SK-N-SH treated with all-trans-retinoic acid at 6 μM for 48 hours (cell line): ENCODE data around the gene ATG13.

ENCODE experiments used
- ATAC-seq: fragments of 200-7000 bp; cut with Tn5 transposase; 3 replicates; pipeline ENCODE4 v1.9.1; 2020; ENCODE audit warnings: mild to moderate bottlenecking, moderate library complexity
- ARNTL ChIP-seq: fragments of 450-650 bp; formaldehyde crosslinking; IDR thresholded peaks from 2 replicates; pipeline ENCODE4 v1.5.0; 2020; ENCODE audit warnings: low read depth, mild to moderate bottlenecking, moderate library complexity, borderline replicate concordance
- BACH2 ChIP-seq: fragments of 250-450 bp; sonication (Bioruptor Pico); IDR thresholded peaks from 2 replicates; pipeline ENCODE4 v1.9.0; 2021; ENCODE audit warnings: mild to moderate bottlenecking, borderline replicate concordance
- CSDC2 ChIP-seq: fragments of 250-450 bp; sonication (Bioruptor Pico); IDR thresholded peaks from 2 replicates; pipeline ENCODE4 v1.5.0; 2020; ENCODE audit warnings: mild to moderate bottlenecking, moderate library complexity
- ESRRG ChIP-seq: fragments of 250-450 bp; sonication (Bioruptor Pico); IDR thresholded peaks from 2 replicates; pipeline ENCODE4 v1.6.1; 2021; ENCODE audit warnings: mild to moderate bottlenecking
- GLIS3 ChIP-seq: fragments of 250-450 bp; sonication (Bioruptor Pico); IDR thresholded peaks from 2 replicates; pipeline ENCODE4 v1.5.0; 2020; ENCODE audit warnings: mild to moderate bottlenecking, moderate library complexity
- ISL1 ChIP-seq: fragments of 250-450 bp; sonication (Bioruptor Pico); IDR thresholded peaks from 2 replicates; pipeline ENCODE4 v2.1.2; 2022; ENCODE audit warnings: mild to moderate bottlenecking, moderate library complexity
- OSR1 ChIP-seq: fragments of 250-450 bp; sonication (Bioruptor Pico); IDR thresholded peaks from 2 replicates; pipeline ENCODE4 v1.8.0; 2022; ENCODE audit warnings: moderate library complexity, mild to moderate bottlenecking, inconsistent platforms
- PPARA ChIP-seq: fragments of 250-450 bp; sonication (Bioruptor Pico); IDR thresholded peaks from 2 replicates; pipeline ENCODE4 v1.5.0; 2020; ENCODE audit warnings: mild to moderate bottlenecking, borderline replicate concordance
- RARB ChIP-seq: fragments of 250-450 bp; sonication (Bioruptor Pico); IDR thresholded peaks from 2 replicates; pipeline ENCODE4 v1.8.0; 2021; ENCODE audit warnings: mild to moderate bottlenecking, moderate library complexity
- TCF4 ChIP-seq: fragments of 250-450 bp; sonication (Bioruptor Pico); IDR thresholded peaks from 2 replicates; pipeline ENCODE4 v1.8.0; 2021; ENCODE audit warnings: mild to moderate bottlenecking, moderate library complexity, borderline replicate concordance
- TSHZ2 ChIP-seq: fragments of 250-450 bp; sonication (Bioruptor Pico); IDR thresholded peaks from 2 replicates; pipeline ENCODE4 v1.5.0; 2020; ENCODE audit warnings: mild to moderate bottlenecking, moderate library complexity
- ZC3H10 ChIP-seq: fragments of 250-450 bp; sonication (Bioruptor Pico); IDR thresholded peaks from 2 replicates; pipeline ENCODE4 v1.5.1; 2021; ENCODE audit warnings: mild to moderate bottlenecking, moderate library complexity
- ZFP3 ChIP-seq: fragments of 250-450 bp; sonication (Bioruptor Pico); IDR thresholded peaks from 2 replicates; pipeline ENCODE4 v1.5.0; 2020; ENCODE audit warnings: mild to moderate bottlenecking, moderate library complexity
- ZFP30 ChIP-seq: fragments of 450-650 bp; formaldehyde crosslinking; IDR thresholded peaks from 2 replicates; pipeline ENCODE4 v1.5.0; 2022; ENCODE audit warnings: mild to moderate bottlenecking, moderate library complexity
- ZNF565 ChIP-seq: fragments of 450-650 bp; formaldehyde crosslinking; conservative IDR thresholded peaks from 2 replicates; pipeline ENCODE4 v1.5.0; 2020; ENCODE audit warnings: low read depth, mild to moderate bottlenecking, moderate library complexity
- ZNF70 ChIP-seq: fragments of 450-650 bp; formaldehyde crosslinking; IDR thresholded peaks from 2 replicates; pipeline ENCODE4 v1.5.0; 2020; ENCODE audit warnings: mild to moderate bottlenecking, moderate library complexity
- ZNF8 ChIP-seq: fragments of 450-650 bp; formaldehyde crosslinking; IDR thresholded peaks from 2 replicates; pipeline ENCODE4 v1.5.0; 2020; ENCODE audit warnings: mild to moderate bottlenecking, moderate library complexity
- TF ChIP-seq, protein P1 (sequence below): fragments of 250-450 bp; sonication (Bioruptor Pico); IDR thresholded peaks from 2 replicates; pipeline ENCODE4 v1.8.0; 2020; ENCODE audit warnings: mild to moderate bottlenecking, moderate library complexity, borderline replicate concordance
- TF ChIP-seq, protein P2 (sequence below): fragments of 250-450 bp; sonication (Bioruptor Pico); IDR thresholded peaks from 2 replicates; pipeline ENCODE4 v1.5.1; 2021; ENCODE audit warnings: mild to moderate bottlenecking, moderate library complexity
- TF ChIP-seq, protein P3 (sequence below): fragments of 250-450 bp; sonication (Bioruptor Pico); IDR thresholded peaks from 2 replicates; pipeline ENCODE4 v1.5.1; 2020; ENCODE audit warnings: low read depth, mild to moderate bottlenecking, moderate library complexity
- TF ChIP-seq, protein P4 (sequence below): fragments of 250-450 bp; sonication (Bioruptor Pico); IDR thresholded peaks from 2 replicates; pipeline ENCODE4 v1.8.0; 2021; ENCODE audit warnings: low read depth, mild to moderate bottlenecking, moderate library complexity, borderline replicate concordance

ATG13 gene

GRCh38 chr11:46603704-46604308 lies 13.5 kb upstream of the ATG13 start:
- ATAC-seq, result no peak

DNA sequence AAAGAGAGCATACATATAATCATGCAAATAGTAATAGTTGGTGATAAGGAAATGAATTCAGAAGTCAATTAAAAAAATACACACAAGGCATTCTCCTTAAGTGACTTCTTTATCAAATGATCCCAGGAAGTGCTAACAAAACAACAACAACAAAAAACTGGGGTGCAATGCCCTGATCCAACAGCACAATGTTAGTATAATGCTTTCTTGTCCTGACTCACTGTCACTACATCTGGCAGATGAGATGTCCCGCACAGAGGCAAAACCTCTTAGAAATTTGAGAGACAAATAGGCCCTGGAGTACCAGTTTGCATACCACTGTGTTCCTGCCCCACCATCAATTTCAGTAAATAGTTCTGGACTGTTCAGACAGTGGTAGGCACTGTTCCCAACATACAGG lies 12.6 kb upstream of the ATG13 start:
- ATAC-seq, result no peak
- no peak for TF ChIP-seq TCF4 (CRISPR knock-in tag)
- no peak for TF ChIP-seq ARNTL
- no peak for TF ChIP-seq ISL1 (CRISPR knock-in tag)
- TF ChIP-seq CSDC2 (CRISPR knock-in tag), result no peak
- no peak for TF ChIP-seq TSHZ2 (CRISPR knock-in tag)
- TF ChIP-seq ZFP3, result no peak
- TF ChIP-seq PPARA (CRISPR knock-in tag), result no peak
- TF ChIP-seq GLIS3 (CRISPR knock-in tag), result no peak
- TF ChIP-seq OSR1 (CRISPR knock-in tag), result no peak
- TF ChIP-seq ZFP30, result no peak
- TF ChIP-seq, protein P1, sequence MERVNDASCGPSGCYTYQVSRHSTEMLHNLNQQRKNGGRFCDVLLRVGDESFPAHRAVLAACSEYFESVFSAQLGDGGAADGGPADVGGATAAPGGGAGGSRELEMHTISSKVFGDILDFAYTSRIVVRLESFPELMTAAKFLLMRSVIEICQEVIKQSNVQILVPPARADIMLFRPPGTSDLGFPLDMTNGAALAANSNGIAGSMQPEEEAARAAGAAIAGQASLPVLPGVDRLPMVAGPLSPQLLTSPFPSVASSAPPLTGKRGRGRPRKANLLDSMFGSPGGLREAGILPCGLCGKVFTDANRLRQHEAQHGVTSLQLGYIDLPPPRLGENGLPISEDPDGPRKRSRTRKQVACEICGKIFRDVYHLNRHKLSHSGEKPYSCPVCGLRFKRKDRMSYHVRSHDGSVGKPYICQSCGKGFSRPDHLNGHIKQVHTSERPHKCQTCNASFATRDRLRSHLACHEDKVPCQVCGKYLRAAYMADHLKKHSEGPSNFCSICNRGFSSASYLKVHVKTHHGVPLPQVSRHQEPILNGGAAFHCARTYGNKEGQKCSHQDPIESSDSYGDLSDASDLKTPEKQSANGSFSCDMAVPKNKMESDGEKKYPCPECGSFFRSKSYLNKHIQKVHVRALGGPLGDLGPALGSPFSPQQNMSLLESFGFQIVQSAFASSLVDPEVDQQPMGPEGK (CRISPR knock-in tag), result no peak
- TF ChIP-seq BACH2 (CRISPR knock-in tag), result no peak
- no peak for TF ChIP-seq ZC3H10 (CRISPR knock-in tag)
- TF ChIP-seq, protein P2, sequence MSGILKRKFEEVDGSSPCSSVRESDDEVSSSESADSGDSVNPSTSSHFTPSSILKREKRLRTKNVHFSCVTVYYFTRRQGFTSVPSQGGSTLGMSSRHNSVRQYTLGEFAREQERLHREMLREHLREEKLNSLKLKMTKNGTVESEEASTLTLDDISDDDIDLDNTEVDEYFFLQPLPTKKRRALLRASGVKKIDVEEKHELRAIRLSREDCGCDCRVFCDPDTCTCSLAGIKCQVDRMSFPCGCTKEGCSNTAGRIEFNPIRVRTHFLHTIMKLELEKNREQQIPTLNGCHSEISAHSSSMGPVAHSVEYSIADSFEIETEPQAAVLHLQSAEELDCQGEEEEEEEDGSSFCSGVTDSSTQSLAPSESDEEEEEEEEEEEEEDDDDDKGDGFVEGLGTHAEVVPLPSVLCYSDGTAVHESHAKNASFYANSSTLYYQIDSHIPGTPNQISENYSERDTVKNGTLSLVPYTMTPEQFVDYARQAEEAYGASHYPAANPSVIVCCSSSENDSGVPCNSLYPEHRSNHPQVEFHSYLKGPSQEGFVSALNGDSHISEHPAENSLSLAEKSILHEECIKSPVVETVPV (CRISPR knock-in tag), result no peak
- TF ChIP-seq ZNF8, result no peak

More at GRCh38 chr11:46603704-46604308, 13.5 kb upstream of the ATG13 start:
- TF ChIP-seq, protein P1 (CRISPR knock-in tag), result no peak
- TF ChIP-seq TSHZ2 (CRISPR knock-in tag), result no peak
- TF ChIP-seq, protein P3, sequence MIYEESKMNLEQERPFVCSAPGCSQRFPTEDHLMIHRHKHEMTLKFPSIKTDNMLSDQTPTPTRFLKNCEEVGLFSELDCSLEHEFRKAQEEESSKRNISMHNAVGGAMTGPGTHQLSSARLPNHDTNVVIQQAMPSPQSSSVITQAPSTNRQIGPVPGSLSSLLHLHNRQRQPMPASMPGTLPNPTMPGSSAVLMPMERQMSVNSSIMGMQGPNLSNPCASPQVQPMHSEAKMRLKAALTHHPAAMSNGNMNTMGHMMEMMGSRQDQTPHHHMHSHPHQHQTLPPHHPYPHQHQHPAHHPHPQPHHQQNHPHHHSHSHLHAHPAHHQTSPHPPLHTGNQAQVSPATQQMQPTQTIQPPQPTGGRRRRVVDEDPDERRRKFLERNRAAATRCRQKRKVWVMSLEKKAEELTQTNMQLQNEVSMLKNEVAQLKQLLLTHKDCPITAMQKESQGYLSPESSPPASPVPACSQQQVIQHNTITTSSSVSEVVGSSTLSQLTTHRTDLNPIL (CRISPR knock-in tag), result no peak
- TF ChIP-seq BACH2 (CRISPR knock-in tag), result no peak
- TF ChIP-seq ZFP30, result no peak
- TF ChIP-seq RARB, result no peak
- no peak for TF ChIP-seq ZNF70 (CRISPR knock-in tag)
- TF ChIP-seq, protein P4, sequence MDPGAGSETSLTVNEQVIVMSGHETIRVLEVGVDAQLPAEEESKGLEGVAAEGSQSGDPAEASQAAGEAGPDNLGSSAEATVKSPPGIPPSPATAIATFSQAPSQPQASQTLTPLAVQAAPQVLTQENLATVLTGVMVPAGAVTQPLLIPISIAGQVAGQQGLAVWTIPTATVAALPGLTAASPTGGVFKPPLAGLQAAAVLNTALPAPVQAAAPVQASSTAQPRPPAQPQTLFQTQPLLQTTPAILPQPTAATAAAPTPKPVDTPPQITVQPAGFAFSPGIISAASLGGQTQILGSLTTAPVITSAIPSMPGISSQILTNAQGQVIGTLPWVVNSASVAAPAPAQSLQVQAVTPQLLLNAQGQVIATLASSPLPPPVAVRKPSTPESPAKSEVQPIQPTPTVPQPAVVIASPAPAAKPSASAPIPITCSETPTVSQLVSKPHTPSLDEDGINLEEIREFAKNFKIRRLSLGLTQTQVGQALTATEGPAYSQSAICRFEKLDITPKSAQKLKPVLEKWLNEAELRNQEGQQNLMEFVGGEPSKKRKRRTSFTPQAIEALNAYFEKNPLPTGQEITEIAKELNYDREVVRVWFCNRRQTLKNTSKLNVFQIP, result no peak
- no peak for TF ChIP-seq ISL1 (CRISPR knock-in tag)
- TF ChIP-seq TCF4 (CRISPR knock-in tag), result no peak
- no peak for TF ChIP-seq ZFP3
- TF ChIP-seq ESRRG (CRISPR knock-in tag), result no peak
- TF ChIP-seq ZNF565, result no peak
